ENCODE results near the gene GSG1L2.
"Not testable (repeated sequence)": the region's sequence is repeated elsewhere in the genome, so short reads cannot be mapped to it uniquely, and the experiment has no call there.

GSG1L2 gene

GRCh38 chr17:9788601-9789000 is 33.3 kb downstream of the GSG1L2 start:
- no peak for DNase-seq

DNA sequence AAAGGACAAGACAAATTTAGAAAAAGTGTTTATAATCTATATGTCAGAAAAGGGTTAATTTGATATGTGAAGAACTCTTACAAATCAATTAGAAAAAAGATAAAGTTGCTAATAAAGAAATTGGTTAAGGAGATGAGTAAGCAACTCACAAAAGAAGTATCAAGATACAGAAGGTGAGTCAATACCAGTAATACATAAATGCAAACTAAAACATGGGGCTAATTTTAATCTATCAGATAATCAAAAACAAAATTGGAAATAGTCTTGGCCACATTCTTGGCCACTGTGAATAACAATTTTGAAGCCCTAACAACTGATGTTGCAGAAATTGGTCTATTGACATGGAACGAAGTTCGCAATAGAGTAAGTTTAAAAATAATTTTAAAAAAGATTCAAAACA is 37.3 kb downstream of the GSG1L2 start:
- no peak for DNase-seq

DNA sequence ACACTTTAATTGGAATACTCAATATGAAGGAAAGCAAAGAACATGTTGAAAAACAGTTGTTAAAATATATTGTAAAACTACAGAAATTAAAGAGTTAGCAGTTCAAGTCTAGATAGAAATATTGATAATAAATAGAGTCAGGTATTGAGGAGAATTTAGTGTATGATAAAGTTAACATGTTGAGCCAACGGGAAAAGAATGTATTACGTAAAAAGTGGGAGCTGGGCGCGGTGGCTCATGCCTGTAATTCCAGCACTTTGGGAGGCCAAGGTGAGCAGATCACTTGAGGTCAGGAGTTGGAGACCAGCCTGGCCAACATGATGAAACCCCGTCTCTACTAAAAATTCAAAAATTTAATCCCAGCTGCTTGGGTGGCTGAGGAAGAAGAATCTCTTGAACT is 38.4 kb downstream of the GSG1L2 start:
- DNase-seq, result not testable (repeated sequence)

- DNase-seq, result no peak
Observed at GRCh38 chr17:9783050-9783449, 38.8 kb downstream of the GSG1L2 start.

DNA sequence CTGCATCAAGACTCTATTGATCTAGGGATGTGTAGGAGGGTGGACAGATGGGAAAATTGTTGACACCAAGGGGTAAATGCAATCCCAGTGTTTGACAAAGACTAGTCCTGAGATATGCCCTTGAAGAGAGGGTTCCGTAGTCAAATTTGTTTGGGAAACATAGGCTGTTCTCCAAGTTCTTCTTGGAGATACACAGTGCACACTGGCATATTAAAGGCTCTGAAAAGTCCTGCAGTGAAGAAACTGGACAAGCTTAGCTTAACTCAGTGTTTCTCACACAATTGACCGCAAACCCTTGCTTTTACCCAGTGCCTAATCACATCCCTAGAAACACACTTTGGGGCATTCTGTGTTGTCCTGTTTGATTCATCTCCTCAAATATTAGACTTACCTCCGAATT is 41.3 kb downstream of the GSG1L2 start:
- no peak for DNase-seq

- DNase-seq, result no peak
Observed at GRCh38 chr17:9776911-9777310, 45.0 kb downstream of the GSG1L2 start.

DNA sequence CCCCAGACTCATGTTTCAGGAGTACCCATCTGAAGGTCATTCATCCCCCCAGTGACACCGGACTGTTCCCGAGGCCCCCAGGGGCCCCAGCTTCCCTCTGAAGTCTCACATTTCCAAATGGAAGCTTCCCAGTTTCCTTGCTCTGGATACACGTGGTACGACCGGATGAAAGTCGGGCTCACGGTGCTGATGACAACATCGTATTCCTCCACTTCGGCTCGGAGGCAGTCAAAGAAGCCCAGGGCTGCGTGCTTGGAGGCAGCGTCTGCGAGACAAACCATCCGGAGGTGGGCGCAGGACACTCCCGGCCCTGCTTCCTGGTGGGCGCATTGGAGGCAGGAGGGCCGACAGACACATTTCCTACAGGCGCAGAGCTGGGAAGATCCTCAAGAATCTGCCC is 49.2 kb downstream of the GSG1L2 start:
- DNase-seq, result no peak

GRCh38 chr17:9771465-9771864 is 50.4 kb downstream of the GSG1L2 start:
- no peak for DNase-seq

DNA sequence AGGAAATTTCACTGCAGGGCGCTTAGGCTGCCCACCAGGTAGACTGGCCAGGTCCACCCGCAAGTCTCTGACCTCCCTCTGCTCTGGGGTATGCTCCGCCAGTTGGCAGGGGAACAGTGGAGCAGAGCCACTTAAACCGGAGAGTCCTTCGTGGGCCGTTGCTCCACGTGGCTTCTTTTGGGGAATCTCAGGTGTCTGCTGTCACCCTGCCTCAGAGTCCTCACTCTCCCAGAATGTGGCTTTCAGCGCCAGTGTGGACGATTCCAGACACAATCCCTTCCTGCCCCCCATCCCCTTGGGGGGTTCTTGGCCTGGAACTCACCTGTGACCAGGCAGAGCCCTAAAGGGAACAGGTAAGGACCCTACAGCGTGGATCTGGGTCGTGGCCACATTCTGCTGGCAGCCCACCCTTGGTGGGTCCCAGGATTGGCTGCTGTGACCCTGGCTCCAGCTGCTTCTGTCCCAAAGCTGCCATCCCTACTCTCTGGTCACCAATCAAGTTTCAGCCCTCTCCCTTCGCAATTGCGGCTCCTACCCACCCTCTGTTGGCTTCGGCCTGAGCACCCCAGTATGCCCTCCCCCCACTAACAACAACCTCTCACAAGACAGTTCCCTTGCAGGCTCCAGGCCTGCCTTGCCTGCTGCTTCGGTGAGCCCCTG is 52.7 kb downstream of the GSG1L2 start:
- no peak for DNase-seq

GRCh38 chr17:9768381-9768934 is 53.4 kb downstream of the GSG1L2 start:
- no peak for DNase-seq

DNA sequence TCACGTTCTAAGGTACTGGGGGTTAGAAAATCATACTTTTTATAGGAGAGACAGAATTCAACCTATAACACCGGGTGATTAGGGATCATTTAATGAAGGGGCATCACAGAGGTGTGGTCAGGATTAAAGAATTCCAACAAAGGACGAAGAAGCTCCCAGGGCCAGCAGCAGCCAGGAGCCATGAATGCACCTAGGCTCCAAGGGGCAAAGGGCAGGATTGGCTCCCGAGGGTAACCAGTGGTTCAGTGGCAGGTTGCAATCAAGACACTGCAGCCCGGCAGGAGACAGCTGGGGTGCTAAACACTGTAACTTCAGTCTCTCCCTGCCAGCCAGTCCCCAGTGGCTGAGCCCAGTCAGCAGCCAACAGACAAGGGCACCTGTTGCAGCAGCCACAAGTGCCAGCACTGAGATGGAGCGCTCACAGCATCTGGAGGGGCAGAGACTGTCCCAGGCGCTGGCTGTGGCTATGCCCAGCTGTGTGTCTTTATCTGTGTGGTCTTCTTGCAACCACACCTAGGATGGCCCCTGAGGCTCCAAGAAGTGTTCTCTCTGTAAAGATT is 54.4 kb downstream of the GSG1L2 start:
- DNase-seq, result no peak

GRCh38 chr17:9766970-9767369 is 54.9 kb downstream of the GSG1L2 start:
- no peak for DNase-seq

- no peak for DNase-seq
Observed at GRCh38 chr17:9765322-9765721, 56.6 kb downstream of the GSG1L2 start.

DNA sequence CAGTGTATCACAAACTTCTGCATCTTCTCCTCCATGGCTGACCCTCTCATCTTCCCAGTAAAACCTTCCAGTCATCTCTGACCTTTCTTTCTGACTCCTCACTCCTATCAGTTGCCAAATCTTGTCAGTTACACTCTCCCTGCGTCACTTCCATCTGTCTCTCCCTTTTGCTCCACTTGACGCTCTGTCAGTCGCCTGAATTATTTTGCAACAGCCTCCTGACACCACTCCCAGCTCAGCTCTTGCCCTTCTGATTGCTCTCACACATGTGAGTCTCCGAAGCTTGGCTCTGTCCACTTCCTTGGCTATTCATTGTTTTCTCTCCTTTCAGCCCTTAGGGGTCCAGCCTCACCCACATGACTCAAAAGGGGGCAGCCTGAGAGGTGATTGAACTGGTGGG is 58.2 kb downstream of the GSG1L2 start:
- no peak for DNase-seq

GRCh38 chr17:9760266-9760665 is 61.6 kb downstream of the GSG1L2 start:
- DNase-seq, result no peak

DNA sequence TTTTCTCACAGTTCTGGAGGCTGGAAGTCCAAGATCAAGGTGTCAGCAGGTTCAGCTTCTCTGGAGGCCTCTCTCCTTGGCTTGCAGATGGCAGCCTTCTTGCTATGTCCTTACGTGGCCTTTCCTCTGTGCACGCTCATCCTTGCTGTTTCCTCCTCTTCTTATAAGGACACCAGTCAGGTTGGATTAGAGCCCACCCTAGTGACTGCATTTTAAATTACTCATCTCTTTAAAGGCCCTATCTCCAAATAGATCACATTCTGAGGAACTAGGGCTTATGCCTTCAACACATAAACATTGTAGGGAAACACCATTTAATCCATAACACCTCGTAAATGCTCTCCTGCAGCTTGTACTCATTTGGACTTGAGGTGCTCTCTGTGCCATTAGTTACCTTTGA is 66.8 kb downstream of the GSG1L2 start:
- no peak for DNase-seq

Measured in stimulated activated CD4-positive, alpha-beta T cell treated with anti-CD3 and anti-CD28 coated beads, Interleukin-1b, Interleukin-23, amount 100 ng/mL, for 48 hours (primary cell).